ENCODE results near the gene TLL2. TPM values are rescaled to one million over a fixed set of nuclear protein-coding genes. Genes with fewer than 3 reads are reported as not detected.
A peak's percentile ranks its signal among the peaks of the same experiment; 100 is the strongest.

Gene TLL2
- total RNA-seq, 2 donors from 2014 or later: 0.28 to 0.32 TPM

DNA sequence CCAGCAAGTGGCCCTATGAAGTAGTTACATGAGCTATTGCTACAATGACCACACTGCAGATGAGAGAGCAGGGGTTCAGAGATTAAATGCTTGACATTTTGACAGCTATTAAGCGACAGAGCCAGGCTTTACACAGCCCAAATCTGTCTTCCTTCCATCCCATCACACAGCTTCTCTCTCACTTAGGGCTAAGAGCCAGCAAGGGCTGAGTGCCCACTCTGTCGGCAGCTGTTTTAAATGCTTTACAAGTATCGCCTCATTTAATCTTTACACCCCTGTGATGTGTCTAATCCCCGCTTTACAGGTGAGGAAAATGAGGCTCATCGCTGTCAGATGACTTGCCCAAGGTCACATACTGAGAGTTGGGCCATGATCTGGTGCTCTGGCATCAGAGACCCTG, 139.7 kb downstream of the TLL2 start:
- intact Hi-C loops (cut with DNase I): no loop called here

DNA sequence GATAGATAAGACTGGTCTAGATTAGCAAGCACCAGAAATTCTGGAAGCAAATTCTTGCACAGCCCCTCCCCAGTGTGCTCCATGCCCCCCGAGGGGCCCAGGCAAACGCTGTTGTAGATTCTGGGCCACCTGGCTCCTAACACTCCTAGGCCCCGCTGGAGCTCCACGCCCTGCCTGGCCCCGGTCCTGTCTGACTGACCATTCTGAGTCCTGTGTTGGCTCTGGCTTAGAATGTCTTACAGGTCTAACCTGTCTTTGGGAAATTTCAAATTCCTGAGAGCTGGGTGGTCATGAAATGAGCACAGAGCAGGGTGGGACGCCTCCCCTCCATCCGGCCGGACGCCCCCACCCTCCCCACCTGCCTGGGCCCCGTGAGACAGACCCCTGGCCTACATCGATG, 142.4 kb downstream of the TLL2 start:
- Histone ChIP-seq H3K36me3 (no peaks in the 10 kb centered on the region), H3K27ac (no peak overlapping the region), H3K4me3 (no peak overlapping the region), H3K27me3 (replicated peaks; ENCODE audit: insufficient read depth) (no peaks in the 10 kb centered on the region), H3K9me3 (no peaks in the 10 kb centered on the region), H3K4me1 (replicated peaks) (no peaks in the 10 kb centered on the region)
- WGBS: 83% methylated on average over 11 of the region's 11 CpGs
- DNase-seq (ENCODE audit: low spot score): no peak
- TF ChIP-seq CTCF (IDR thresholded peaks at IDR 0.05) (no peak), POLR2AphosphoS5 (IDR thresholded peaks at IDR 0.05) (no peak), POLR2A (IDR thresholded peaks at IDR 0.05) (no peak)
- intact Hi-C loops (cut with DNase I): no loop called here

More for the DNA sequence above, 139.7 kb downstream of the TLL2 start:
- no peaks in the 10 kb centered on the region for H3K36me3 ChIP-seq
- H3K4me1 ChIP-seq (replicated peaks): no peaks in the 10 kb centered on the region
- WGBS: 81% methylated on average over 5 of the region's 5 CpGs
- H3K4me3 ChIP-seq: no peak overlapping the region
- no peaks in the 10 kb centered on the region for H3K9me3 ChIP-seq
- H3K27ac ChIP-seq: no peak overlapping the region
- TF ChIP-seq POLR2A (IDR thresholded peaks at IDR 0.05) (no peak), POLR2AphosphoS5 (IDR thresholded peaks at IDR 0.05) (no peak), CTCF (IDR thresholded peaks at IDR 0.05) (no peak)
- no peaks in the 10 kb centered on the region for H3K27me3 ChIP-seq (replicated peaks; ENCODE audit: insufficient read depth)
- DNase-seq (ENCODE audit: low spot score): no peak

DNA sequence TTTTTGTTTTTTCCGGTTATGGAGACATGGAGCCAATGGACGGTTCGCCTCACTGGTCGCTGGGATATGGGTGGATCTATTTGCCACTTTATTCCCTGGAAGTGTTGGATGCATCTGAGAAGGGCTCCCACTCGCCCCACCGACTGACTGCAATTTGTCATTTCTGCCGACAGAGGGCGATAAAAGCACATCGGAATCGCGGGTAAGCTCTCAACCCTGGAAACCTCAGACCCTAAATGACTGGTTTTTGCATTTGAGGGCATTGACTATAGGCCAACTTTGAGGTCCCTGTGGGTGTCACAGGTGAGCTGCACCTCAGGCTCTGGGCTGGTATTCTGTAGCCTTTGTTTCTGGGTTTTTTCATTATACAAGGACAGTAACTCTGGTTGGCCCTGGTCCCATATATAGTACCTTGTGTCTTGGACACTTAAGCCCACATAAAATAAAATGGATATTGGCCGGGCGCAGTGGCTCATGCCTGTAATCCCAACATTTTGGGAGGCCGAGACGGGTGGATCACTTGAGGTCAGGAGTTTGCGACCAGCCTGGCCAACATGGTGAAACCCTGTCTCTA, 143.1 kb downstream of the TLL2 start:
- Histone ChIP-seq H3K27me3 (replicated peaks; ENCODE audit: insufficient read depth) (no peaks in the 10 kb centered on the region), H3K9me3 (no peaks in the 10 kb centered on the region), H3K36me3 (no peaks in the 10 kb centered on the region), H3K27ac (no peak overlapping the region), H3K4me1 (replicated peaks) (no peaks in the 10 kb centered on the region), H3K4me3 (no peak overlapping the region)
- intact Hi-C loops (cut with DNase I): no loop called here
- WGBS: 39% methylated on average over 15 of the region's 16 CpGs
- TF ChIP-seq CTCF (IDR thresholded peaks at IDR 0.05): peak; percentile 50 to 75 (median 64)
- TF ChIP-seq POLR2A (IDR thresholded peaks at IDR 0.05): no peak
- peak; percentile 30 for DNase-seq (ENCODE audit: low spot score)

DNA sequence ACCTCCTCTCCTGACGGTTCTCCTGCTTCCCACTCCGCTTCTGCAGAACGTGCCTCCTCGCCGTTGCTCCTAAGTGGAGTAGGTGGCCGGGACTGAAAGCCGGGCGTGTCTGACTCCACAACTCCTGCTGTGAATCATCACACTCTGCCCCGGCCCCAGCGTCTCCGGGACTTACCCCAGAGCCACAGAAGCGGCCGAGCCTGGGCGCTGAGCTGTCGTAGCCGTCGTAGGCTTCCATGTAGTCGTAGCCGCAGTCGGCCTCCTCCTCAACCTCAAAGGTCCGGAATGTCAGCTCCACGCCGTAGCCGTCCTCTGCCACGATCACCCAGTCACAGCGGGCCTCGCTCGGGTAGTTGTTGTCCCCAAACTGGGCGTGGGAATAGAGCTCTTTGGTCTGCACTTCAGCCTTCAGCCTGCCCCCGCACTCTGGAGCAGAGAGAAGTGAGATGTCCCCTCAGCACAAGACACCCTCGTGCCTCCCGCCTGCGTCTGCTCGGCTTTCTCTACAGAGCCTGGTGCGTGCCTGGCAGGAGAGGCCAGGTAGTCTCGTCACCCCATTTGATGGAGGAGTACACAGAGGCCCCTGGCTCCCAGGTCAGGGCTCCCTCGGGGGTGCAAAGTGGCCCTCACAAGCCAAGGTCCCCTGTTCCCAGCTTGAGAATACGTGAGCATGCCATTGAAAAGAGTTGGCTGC, 143.7 kb downstream of the TLL2 start:
- H3K27me3 ChIP-seq (replicated peaks; ENCODE audit: insufficient read depth): no peaks in the 10 kb centered on the region
- WGBS: 83% methylated on average over 35 of the region's 38 CpGs
- DNase-seq (ENCODE audit: low spot score): no peak
- no peak overlapping the region for H3K4me3 ChIP-seq
- TF ChIP-seq CTCF (IDR thresholded peaks at IDR 0.05) (no peak), POLR2AphosphoS5 (IDR thresholded peaks at IDR 0.05) (no peak), POLR2A (IDR thresholded peaks at IDR 0.05) (no peak)
- H3K9me3 ChIP-seq: no peaks in the 10 kb centered on the region
- intact Hi-C loops (cut with DNase I): no loop called here
- H3K4me1 ChIP-seq (replicated peaks): no peaks in the 10 kb centered on the region
- H3K36me3 ChIP-seq: no peaks in the 10 kb centered on the region
- no peak overlapping the region for H3K27ac ChIP-seq

DNA sequence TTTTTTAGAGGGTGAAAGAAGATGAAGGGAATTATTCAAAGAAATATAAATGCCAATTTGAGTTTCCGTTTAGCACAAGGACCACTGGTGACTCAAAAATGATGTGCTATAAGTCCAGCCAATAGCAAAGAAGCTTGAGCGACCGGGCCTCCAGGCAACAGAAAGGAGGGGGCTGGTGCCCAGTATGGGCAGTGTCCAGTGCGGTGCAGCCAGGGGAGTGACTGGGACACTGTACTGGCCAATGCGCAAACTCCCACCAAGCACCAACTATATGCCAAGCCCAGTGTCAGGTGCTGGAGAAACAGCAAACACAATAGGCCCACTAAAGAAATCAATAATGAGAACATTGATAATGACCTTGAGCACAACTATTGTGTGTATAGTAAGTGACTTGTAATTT, 144.8 kb downstream of the TLL2 start:
- Histone ChIP-seq H3K4me1 (replicated peaks) (no peaks in the 10 kb centered on the region), H3K9me3 (no peaks in the 10 kb centered on the region), H3K4me3 (no peak overlapping the region), H3K36me3 (no peaks in the 10 kb centered on the region), H3K27ac (no peak overlapping the region), H3K27me3 (replicated peaks; ENCODE audit: insufficient read depth) (no peaks in the 10 kb centered on the region)
- intact Hi-C loops (cut with DNase I): no loop called here
- DNase-seq (ENCODE audit: low spot score): no peak
- 93% methylated on average over 5 of the region's 5 CpGs for WGBS
- no peak for TF ChIP-seq POLR2AphosphoS5 (IDR thresholded peaks at IDR 0.05)
- TF ChIP-seq POLR2A (IDR thresholded peaks at IDR 0.05): no peak
- TF ChIP-seq CTCF (IDR thresholded peaks at IDR 0.05): no peak
